Embryonic facial prominence (tissue), 1 donor: ENCODE results near the gene ERFE.

ENCODE experiments used
- DNase-seq: peaks from one replicate; pipeline ENCODE4 v3.0.0-alpha.2; 2016; ENCODE audit errors: extremely low spot score

ERFE gene

GRCh38 chr2:238126338-238126737 is 32.4 kb upstream of the ERFE start:
- DNase-seq = no peak

- DNase-seq = no peak
These were observed 32.0 kb upstream of the ERFE start for GRCh38 chr2:238126775-238127164.

GRCh38 chr2:238127165-238128060 is 31.4 kb upstream of the ERFE start:
- peak; percentile 27 for DNase-seq

- no peak for DNase-seq
These were observed 30.7 kb upstream of the ERFE start for GRCh38 chr2:238128061-238128440.

- DNase-seq = no peak
These were observed 30.2 kb upstream of the ERFE start for GRCh38 chr2:238128534-238129001.

GRCh38 chr2:238129166-238130010 is 29.4 kb upstream of the ERFE start:
- no peak for DNase-seq

- DNase-seq = no peak
These were observed 28.6 kb upstream of the ERFE start for GRCh38 chr2:238130111-238130695.

- DNase-seq = no peak
These were observed 27.8 kb upstream of the ERFE start for GRCh38 chr2:238130696-238131628.

GRCh38 chr2:238131761-238132462 is 26.9 kb upstream of the ERFE start:
- DNase-seq = no peak

- DNase-seq = no peak
These were observed 26.0 kb upstream of the ERFE start for GRCh38 chr2:238132463-238133450.

GRCh38 chr2:238133499-238134392 is 25.0 kb upstream of the ERFE start:
- no peak for DNase-seq

GRCh38 chr2:238134393-238134785 is 24.4 kb upstream of the ERFE start:
- no peak for DNase-seq

GRCh38 chr2:238135601-238136150 is 23.1 kb upstream of the ERFE start:
- DNase-seq = no peak

GRCh38 chr2:238136820-238137537 is 21.8 kb upstream of the ERFE start:
- DNase-seq = no peak

GRCh38 chr2:238137885-238138284 is 20.9 kb upstream of the ERFE start:
- no peak for DNase-seq

GRCh38 chr2:238138331-238139195 is 20.2 kb upstream of the ERFE start, which contains the start of gene KLHL30:
KLHL30 (plus strand) TSS chr2:238138668; CDS start chr2:238140755, 2,087 bp downstream.
- DNase-seq = no peak
